Pancreas (tissue), 10 donors: ENCODE measurements around the gene CMYA5. TPM values are rescaled to one million over a fixed set of nuclear protein-coding genes. Genes with fewer than 3 reads are reported as not detected.

ENCODE experiments used
- ATAC-seq, 4 donors: fragments of 200-7000 bp; cut with Tn5 transposase; one replicate each; pipeline versions ENCODE4 v1.8.0 to v1.9.1; 2020; ENCODE audit warnings: mild to moderate bottlenecking in 4 of 4, moderate library complexity in 4 of 4
- DNase-seq, 6 donors: peaks; one replicate each; pipeline ENCODE4 v3.0.0-alpha.2; 2020
- FAIRE-seq: peaks from 2 replicates; lab custom pipeline; 2012; peaks lifted over from hg19 to GRCh38; lab: Jason Lieb, UNC
- H3K27ac ChIP-seq, 4 donors: fragments of 200-600 bp; sonication (generic); 1 replicate in 3 of 4; 2 replicates in 1 of 4; pipeline versions ENCODE4 v1.5.0 to v1.8.0; 2020
- H3K27me3 ChIP-seq, 4 donors: fragments of 200-600 bp; one replicate each; pipeline ENCODE4 v1.8.0; 2021
- H3K36me3 ChIP-seq, 3 donors: fragments of 200-600 bp; sonication (generic) in 1 of 3; one replicate each; pipeline versions ENCODE4 v1.5.0 to v1.8.0; 2020 to 2021
- H3K4me1 ChIP-seq, 3 donors: fragments of 200-600 bp; one replicate each; pipeline ENCODE4 v1.8.0; 2021
- H3K4me3 ChIP-seq, 4 donors: fragments of 200-600 bp; sonication (generic) in 2 of 4; one replicate each; pipeline versions ENCODE4 v1.5.0 to v1.8.0; 2020 to 2021
- H3K9me3 ChIP-seq, 4 donors: fragments of 200-600 bp; one replicate each; pipeline ENCODE4 v1.8.0; 2021
- CTCF ChIP-seq, 4 donors: fragments of 200-600 bp; sonication (generic) in 3 of 4; IDR thresholded peaks; one replicate each; pipeline versions ENCODE4 v1.5.0 to v1.8.0; 2021; ENCODE audit warnings: antibody characterized with exemption in 4 of 4
- WGBS, 2 donors: extraction: QIAGEN DNeasy Blood & Tissue Kit; methylation state at CpG; one replicate each; pipeline ENCODE4 v1.1.7; 2013; 5-methylcytosine and 5-hydroxymethylcytosine counted together
- intact Hi-C, 3 donors: fragments of 100-400 bp; cut with DNase I; formaldehyde crosslinking; loops; one replicate each; pipeline versions ENCODE4 v1.11.1 to v1.14.2; 2022
- polyA plus RNA-seq, 2 donors: library from polyadenylated mRNA; stranded (reverse); fragments of 200-250 nt; gene quantifications; one replicate each; pipeline ENCODE4 v1.2.3, GENCODE V29; 2013
- total RNA-seq, 6 donors: library from RNA; stranded (reverse); fragmentation: NEBNext Ultra II Directional in 4 of 6; extraction: Animal tissue kit (Norgen Biotek cat#: 25700) in 4 of 6; gene quantifications; one replicate each; pipeline versions ENCODE4 v1.2.1 to v1.2.4, GENCODE V29; 2021 to 2023
- donor health status: healthy with polysubstance abuse.
- donor health status: DM: no; HTN: no; CAD: no; lungs with moderate emphysema.
- donor health status: DM: no; HTN: no; CAD: no.
- donor health status: control.
- donor health status: control.
- donor health status: Bipolar disorder and iron deficiency.
- donor health status: DM: yes; HTN: yes; CAD: no.
- donor health status: DM: no; HTN: no; CAD: no.
- donor health status: DM: no; HTN: no; CAD: no.
- donor health status: DM: yes; HTN: yes; CAD: no.

CMYA5 gene
- total and polyA plus RNA-seq, 8 donors: 0.09 to 0.84 (median 0.39) TPM

DNA sequence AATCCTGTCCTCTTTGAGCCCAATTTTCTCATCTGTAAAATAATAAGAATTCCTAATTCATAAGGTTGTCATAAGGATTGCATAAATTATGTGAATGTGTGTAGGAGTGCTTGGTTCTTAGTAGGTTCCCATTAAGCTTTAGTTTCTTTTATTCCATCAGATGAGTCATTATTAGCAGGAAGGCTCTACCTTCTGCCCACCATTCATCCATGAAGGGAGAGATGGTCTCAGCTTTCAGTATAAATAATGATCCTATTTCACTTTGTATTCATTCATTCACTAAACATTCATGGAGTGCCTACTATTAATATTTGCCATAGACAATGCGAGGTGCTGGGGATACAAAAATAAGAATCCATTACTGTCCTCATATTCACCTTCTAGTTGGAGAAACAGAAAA, 3.0 kb downstream of the CMYA5 start:
- no peaks in the 10 kb centered on the region for H3K27me3 ChIP-seq
- no peak for TF ChIP-seq CTCF (IDR thresholded peaks at IDR 0.05)
- H3K4me3 ChIP-seq: no peak overlapping the region
- ATAC-seq: no peak
- no peak overlapping the region for H3K27ac ChIP-seq
- FAIRE-seq: no peak
- no peaks in the 10 kb centered on the region for H3K9me3 ChIP-seq
- H3K4me1 ChIP-seq: peaks cover 0 to 1% (median 0%) of the 10 kb centered on the region in 3 donors
- H3K36me3 ChIP-seq: no peaks in the 10 kb centered on the region
- DNase-seq: no peak
- WGBS, 2 donors: 95% methylated on average over 1 of the region's 1 CpG
- intact Hi-C loops: no loop called here

DNA sequence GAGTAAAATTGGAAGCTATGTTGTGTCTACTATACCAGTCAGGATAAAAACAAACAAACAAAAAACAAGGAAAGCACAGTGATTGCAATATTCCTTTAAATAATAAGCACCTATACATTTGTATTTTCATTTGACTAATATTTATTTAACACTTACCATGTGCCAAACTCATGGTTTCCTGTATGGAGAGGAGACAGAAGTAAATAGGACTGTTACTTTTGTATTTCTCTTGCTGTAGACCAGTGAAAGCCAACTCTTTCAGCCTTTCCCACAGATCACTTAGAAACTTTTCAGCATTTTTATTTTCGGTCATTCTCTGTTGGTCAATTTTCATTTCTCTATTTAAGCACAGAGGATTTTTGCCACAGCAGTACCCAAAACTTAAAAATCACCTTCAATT, 4.5 kb downstream of the CMYA5 start:
- Histone ChIP-seq H3K27me3 (no peaks in the 10 kb centered on the region), H3K4me1 (peaks cover 0 to 4% (median 0%) of the 10 kb centered on the region in 3 donors), H3K9me3 (no peaks in the 10 kb centered on the region), H3K27ac (no peak overlapping the region), H3K36me3 (no peaks in the 10 kb centered on the region), H3K4me3 (no peak overlapping the region)
- 82 to 89% methylated on average over 1 of the region's 1 CpG for WGBS, 2 donors
- no peak for DNase-seq
- no peak for ATAC-seq
- no peak for FAIRE-seq
- TF ChIP-seq CTCF (IDR thresholded peaks at IDR 0.05): no peak
- intact Hi-C loops: no loop called here

DNA sequence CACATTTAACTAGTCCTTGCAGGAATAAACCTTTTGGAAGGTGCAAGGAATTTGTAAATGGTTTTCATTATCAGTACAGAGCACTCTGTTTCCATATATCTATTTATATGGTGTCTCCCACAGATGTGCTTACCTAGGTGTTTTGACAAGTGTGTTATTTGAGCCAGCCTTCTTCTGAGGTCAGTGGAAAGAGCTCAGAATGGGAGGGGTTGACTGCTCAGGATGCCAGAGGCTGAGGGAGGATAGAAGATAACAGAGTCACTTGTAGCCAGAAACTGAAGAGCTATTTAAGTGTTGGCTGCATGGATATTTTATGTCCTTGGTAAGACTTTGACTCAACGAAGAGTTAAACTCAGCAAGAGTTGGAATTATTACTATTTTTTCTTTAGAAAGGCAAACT, 5.0 kb downstream of the CMYA5 start:
- Histone ChIP-seq H3K9me3 (no peaks in the 10 kb centered on the region), H3K4me1 (peaks cover 0 to 4% (median 0%) of the 10 kb centered on the region in 3 donors), H3K36me3 (no peaks in the 10 kb centered on the region), H3K4me3 (no peak overlapping the region), H3K27ac (no peak overlapping the region), H3K27me3 (no peaks in the 10 kb centered on the region)
- 41 to 45% methylated on average over 1 of the region's 1 CpG for WGBS, 2 donors
- no peak for DNase-seq
- TF ChIP-seq CTCF (IDR thresholded peaks at IDR 0.05): no peak
- intact Hi-C loops: no loop called here
- no peak for ATAC-seq
- FAIRE-seq: no peak

DNA sequence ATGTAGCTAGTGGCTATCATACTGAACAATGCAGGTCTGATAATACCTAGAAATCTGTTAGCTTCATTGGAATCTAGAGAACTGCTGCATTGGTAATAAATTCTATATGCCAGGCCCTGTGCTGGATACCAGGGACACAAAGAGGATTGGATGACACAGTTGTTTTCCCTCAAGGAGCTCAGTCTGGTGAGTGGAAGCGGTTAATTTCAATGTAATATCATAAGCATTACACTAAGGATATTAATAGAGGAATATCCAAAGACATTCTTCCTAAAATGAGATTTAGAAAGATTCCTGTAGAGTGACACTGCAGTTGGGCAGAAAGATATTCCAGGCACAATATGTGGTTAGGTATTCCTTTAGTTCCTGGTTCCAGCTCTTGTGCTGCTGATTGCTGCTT, 5.9 kb downstream of the CMYA5 start:
- no peak for TF ChIP-seq CTCF (IDR thresholded peaks at IDR 0.05)
- no peaks in the 10 kb centered on the region for H3K36me3 ChIP-seq
- FAIRE-seq (no peak), ATAC-seq (no peak), DNase-seq (no peak)
- no peaks in the 10 kb centered on the region for H3K27me3 ChIP-seq
- H3K9me3 ChIP-seq: no peaks in the 10 kb centered on the region
- WGBS, 2 donors: 97 to 98% methylated on average over 1 of the region's 1 CpG
- H3K27ac ChIP-seq: no peak overlapping the region
- H3K4me1 ChIP-seq: peaks cover 0 to 4% (median 0%) of the 10 kb centered on the region in 3 donors
- no peak overlapping the region for H3K4me3 ChIP-seq
- intact Hi-C loops: no loop called here

GRCh38 chr5:79697222-79698170, 7.9 kb downstream of the CMYA5 start:
- intact Hi-C loops: no loop called here
- Histone ChIP-seq H3K4me1 (peaks cover 0 to 4% (median 0%) of the 10 kb centered on the region in 3 donors), H3K36me3 (no peaks in the 10 kb centered on the region), H3K9me3 (no peaks in the 10 kb centered on the region), H3K27me3 (no peaks in the 10 kb centered on the region), H3K27ac (no peak overlapping the region), H3K4me3 (no peak overlapping the region)
- DNase-seq (no peak), FAIRE-seq (no peak), ATAC-seq (peak in 1 of 4 donors; percentile 29)
- WGBS, 2 donors: 53 to 65% methylated on average over 4 of the region's 4 CpGs
- no peak for TF ChIP-seq CTCF (IDR thresholded peaks at IDR 0.05)
